GM18520 (cell line): ENCODE data around the gene PPARGC1A.
A peak's percentile ranks its signal among the peaks of the same experiment; 100 is the strongest.

Experiments used
- ATAC-seq: cut with Tn5 transposase; IDR thresholded peaks from one replicate; pipeline ENCODE4 v1.9.1; 2021; ENCODE audit not compliant: unreplicated experiment

Gene PPARGC1A

GRCh38 chr4:23881674-23882337 lies 8.0 kb downstream of the PPARGC1A start:
- peak; percentile 50 for ATAC-seq

- no peak for ATAC-seq
Measured at GRCh38 chr4:23881052-23881501, 8.8 kb downstream of the PPARGC1A start.

GRCh38 chr4:23878912-23879732 lies 10.7 kb downstream of the PPARGC1A start:
- ATAC-seq: no peak

GRCh38 chr4:23878246-23878891 lies 11.5 kb downstream of the PPARGC1A start:
- no peak for ATAC-seq

- ATAC-seq: no peak
Measured at GRCh38 chr4:23877758-23878229, 12.1 kb downstream of the PPARGC1A start.

- ATAC-seq: no peak
Measured at GRCh38 chr4:23876418-23877089, 13.3 kb downstream of the PPARGC1A start.

GRCh38 chr4:23875317-23875716 lies 14.5 kb downstream of the PPARGC1A start:
- ATAC-seq: no peak

GRCh38 chr4:23874536-23874901 lies 15.3 kb downstream of the PPARGC1A start:
- ATAC-seq: no peak

GRCh38 chr4:23873717-23874535 lies 15.9 kb downstream of the PPARGC1A start:
- no peak for ATAC-seq

- ATAC-seq: no peak
Measured at GRCh38 chr4:23871426-23871825, 18.4 kb downstream of the PPARGC1A start.

- no peak for ATAC-seq
Measured at GRCh38 chr4:23866450-23867075, 23.3 kb downstream of the PPARGC1A start.

- ATAC-seq: no peak
Measured at GRCh38 chr4:23861897-23862296, 27.9 kb downstream of the PPARGC1A start.

GRCh38 chr4:23860919-23861318 lies 28.9 kb downstream of the PPARGC1A start:
- ATAC-seq: no peak

GRCh38 chr4:23857367-23857959 lies 32.4 kb downstream of the PPARGC1A start:
- ATAC-seq: no peak

- ATAC-seq: no peak
Measured at GRCh38 chr4:23856630-23857029, 33.2 kb downstream of the PPARGC1A start.

GRCh38 chr4:23855912-23856605 lies 33.8 kb downstream of the PPARGC1A start:
- no peak for ATAC-seq

GRCh38 chr4:23853986-23854660 lies 35.7 kb downstream of the PPARGC1A start:
- ATAC-seq: no peak

GRCh38 chr4:23851464-23851863 lies 38.4 kb downstream of the PPARGC1A start:
- no peak for ATAC-seq
